ENCODE measurements around the gene FAAP100.

Gene FAAP100

DNA sequence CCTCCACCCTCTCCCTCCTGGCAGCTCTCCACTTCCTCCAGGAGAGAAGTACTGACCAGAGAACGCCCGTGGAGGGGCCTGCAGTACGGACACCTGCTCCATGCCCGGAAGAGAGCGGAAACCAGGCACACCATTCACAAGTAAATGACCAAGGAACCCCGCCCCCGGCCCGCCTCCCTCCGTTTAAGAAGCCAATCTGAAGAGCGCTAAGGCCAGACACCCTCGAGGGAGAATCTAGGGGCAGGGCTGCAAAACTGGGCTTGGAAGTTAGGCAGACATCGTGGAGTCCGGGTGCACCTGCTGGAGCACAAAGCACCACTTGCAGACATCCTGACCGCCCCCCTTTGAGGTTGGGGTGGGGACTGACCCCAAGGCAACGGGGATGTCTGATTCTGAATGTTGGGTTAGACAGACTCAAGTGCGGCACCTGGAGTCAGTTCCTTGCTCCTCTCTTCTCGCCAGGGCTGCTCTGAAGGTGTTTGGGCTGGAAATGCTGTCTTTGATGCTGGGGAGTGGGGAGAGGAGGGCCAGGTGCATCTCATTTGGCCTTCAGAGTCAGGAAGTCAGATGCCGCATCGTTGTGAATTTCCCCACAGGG, 964 bp upstream of the FAAP100 start:
- DNase-seq (ENCODE audit: low read depth) = peak; percentile 70

- no peak for DNase-seq (ENCODE audit: low read depth)
Observed at GRCh38 chr17:81551458-81552243, 502 bp downstream of the FAAP100 start.

- DNase-seq (ENCODE audit: low read depth) = no peak
Observed at GRCh38 chr17:81550830-81551457, 1.2 kb downstream of the FAAP100 start.

DNA sequence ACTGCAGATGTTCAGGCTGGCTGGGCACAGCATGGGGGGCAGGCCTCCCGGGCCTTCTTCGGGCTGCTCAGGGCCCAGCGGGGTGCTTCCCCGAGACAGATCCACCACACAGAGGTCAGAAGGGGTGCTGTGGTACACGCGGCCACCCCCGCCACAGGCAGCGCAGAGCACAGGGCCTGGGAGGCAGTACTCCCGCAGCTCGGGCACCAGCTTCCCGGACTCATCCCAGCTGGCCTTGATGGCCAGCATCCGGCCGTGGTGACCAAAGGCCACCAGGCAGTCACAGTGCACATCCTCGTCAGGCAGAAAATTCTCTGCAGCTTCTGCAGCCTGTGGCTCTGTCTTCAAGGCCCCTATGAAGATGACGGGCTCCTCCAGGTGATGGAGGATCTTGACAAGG, 1.9 kb downstream of the FAAP100 start:
- no peak for DNase-seq (ENCODE audit: low read depth)

GRCh38 chr17:81549826-81550225, 2.3 kb downstream of the FAAP100 start:
- no peak for DNase-seq (ENCODE audit: low read depth)

GRCh38 chr17:81549031-81549557, 3.1 kb downstream of the FAAP100 start:
- DNase-seq (ENCODE audit: low read depth) = no peak

DNA sequence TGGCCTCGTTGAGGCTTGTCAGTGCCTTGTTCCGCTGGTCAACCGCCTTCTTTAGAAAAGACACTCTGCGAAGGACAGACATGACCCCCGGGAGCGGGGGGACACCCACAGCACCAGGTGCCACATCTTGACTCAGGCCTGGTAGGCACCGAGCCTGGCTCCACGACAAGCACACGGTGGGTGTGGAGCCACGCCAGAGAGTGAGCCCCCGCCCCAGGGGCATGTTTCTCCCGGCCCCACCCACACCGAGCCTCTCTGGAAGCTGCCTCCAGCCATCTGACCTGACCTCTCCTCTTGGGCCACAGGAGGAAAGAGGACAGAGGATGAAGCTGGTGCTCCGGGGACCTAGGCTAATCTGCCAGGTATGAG, 4.6 kb downstream of the FAAP100 start:
- DNase-seq (ENCODE audit: low read depth) = no peak

DNA sequence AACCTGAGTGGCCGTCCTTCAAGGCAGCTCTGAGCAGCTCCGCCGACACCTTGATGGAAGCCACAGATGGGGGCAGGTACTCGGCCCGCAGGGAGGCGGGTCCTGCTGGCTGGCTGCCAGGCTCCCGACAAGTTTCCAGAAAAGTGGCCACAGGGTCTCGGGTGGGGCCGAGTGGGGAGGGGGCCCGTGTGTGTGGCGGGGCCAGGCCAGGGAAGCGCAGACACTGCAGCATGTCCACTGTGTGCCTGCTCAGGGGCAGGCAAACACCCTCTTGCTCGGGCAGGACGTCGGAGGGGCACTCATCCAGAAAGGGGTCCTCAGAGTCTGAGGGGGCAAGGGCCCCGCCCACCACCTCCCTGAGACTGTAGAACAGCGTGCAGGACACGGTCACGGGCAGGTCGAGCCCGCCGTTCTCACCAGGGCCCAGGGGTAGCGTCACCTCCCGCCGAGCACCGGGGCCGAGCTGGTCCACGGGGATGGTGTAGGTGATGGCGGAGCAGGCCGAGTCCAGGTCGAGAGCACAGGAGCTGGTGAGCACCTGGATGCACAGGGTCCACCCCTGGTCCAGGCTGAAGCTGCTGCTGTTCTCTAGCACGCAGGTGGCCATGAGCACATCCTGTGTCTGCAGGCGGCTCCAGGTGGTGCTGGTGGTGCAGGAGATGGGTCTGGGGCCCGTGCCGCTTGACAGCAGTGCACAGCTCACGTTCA, 5.1 kb downstream of the FAAP100 start:
- DNase-seq (ENCODE audit: low read depth) = no peak

- DNase-seq (ENCODE audit: low read depth) = no peak
Observed at GRCh38 chr17:81545160-81545949, 6.8 kb downstream of the FAAP100 start.

DNA sequence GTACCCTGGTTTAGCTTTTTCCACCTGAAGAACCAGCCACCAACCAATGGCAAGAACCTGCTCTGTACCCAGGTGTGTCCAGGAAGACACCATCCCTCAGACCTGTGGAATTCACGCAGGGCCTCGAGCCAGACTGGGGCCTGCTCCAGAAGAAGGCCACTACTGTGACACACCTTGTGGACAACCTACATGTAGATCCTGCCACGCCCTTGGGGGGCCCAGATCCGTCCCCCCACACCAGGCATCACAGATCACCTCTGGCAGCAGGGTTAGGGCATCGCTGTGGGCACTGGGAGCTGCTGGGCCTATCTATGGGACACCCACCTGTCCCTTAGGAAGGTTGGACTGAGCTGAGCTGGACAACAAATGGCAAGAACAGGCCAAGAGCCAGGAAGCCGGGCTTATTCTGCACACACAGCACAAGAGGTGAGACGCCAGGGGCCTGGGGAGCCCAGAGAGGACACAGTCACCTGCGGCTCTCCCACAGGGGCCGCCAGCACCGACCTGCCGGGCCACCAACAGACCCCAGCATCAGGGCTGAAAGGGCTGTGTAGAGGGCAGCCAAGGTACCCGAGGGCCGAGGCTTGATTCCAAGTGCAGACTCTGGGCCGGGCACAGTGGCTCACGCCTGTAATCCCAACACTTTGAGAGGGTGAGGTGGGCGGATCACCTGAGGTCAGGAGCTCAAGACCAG, 7.7 kb downstream of the FAAP100 start:
- DNase-seq (ENCODE audit: low read depth) = no peak

DNA sequence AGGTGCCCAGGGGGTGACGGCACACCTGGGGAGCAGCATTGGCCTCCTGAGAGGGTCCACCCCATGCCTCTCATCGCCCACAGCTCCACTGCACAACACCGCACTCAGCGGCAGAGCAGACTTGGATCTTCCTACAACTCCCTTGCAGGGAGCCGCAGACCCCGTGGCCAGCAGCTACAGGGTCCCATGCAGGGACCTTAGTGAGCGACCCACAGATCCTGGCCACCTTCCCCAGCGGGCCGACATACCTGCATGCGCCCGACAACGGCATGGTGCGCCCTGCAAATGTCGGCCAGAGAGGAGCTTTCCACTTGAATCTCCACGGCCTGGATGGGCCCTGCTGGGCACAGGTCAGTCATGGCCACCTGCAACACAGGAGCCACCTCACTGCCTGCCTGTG, 8.4 kb downstream of the FAAP100 start:
- DNase-seq (ENCODE audit: low read depth) = no peak

DNA sequence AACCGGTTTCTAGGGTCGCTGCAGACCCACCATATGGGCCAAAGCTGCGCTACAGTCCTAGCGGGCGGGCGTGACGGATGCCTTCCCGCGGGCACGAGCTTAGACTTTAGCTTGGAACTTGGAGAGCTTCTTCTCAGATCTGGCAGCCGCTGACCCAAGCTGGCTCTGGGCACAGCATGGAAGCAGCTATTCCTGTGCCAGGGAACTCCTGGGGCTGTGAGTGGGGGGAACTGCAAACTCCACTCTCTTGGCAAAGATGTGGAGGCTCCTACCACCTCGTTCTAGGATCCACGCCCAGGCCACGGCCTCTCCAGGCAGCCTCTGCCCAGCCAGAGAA, 8.8 kb downstream of the FAAP100 start:
- DNase-seq (ENCODE audit: low read depth) = no peak

DNA sequence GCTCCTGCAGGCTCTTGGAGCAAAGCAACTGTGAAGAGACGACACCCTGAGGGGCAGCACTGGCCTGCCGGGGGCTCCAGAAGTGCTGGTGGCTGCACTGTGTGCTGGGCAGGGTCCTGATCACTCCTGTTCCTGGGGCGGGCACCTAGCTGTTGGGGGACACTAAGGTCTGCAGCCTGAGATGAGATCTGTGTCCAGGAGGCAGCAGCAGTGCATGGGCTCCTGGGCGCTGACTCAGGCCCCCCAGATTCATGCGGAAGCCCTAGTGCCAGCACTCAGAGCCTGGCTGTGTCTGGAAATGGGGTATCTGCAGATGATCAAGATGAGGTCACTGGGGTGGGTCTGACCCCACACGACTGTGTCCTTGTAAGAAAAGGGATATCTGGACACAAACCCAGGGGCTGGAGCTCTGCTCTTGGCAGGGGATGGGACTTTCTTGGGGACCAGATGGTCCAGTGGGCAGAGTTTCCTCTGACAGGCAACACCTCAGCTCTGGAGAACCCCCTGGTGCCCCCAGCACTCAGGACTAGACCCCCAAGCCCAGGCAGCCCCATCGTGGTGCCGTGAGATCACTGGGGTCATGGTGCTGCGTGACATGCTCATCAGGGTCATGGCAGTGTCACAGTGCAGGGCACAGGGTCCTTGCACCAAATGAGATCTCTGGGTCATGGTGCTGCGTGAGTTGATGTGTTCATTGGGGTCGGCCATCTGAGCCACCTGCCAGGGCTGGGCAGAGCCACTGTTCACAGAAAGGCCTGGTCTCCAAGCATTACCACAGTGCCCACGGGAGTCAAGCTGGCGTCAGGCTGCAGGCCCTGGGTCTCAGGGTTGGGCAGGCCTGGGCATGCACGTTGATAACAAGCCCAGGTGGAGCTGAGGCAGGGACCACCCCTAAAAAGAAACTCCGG, 9.5 kb downstream of the FAAP100 start:
- DNase-seq (ENCODE audit: low read depth) = no peak

DNA sequence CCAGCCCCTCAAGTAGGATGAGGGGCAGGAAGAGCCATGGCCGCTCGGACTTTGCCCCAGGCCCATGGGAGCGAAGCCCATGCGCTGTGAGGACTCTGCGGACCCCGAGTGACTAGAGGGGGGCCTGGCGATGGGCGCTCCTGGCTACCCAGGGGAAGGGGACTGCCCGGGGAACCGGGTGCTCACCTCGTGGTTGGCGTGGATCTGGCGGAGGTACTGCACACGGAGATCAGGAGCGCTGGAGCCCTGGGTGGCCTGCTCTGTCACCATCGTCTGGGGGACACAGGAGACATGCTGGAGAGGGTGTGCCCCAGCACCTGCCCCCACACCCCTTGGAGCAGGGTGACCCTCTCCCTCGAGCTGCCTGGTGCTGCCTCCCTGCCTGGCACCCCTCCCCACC, 11.0 kb downstream of the FAAP100 start:
- DNase-seq (ENCODE audit: low read depth) = no peak

- no peak for DNase-seq (ENCODE audit: low read depth)
Observed at GRCh38 chr17:81540676-81541027, 11.5 kb downstream of the FAAP100 start.

- DNase-seq (ENCODE audit: low read depth) = no peak
Observed at GRCh38 chr17:81539961-81540675, 12.0 kb downstream of the FAAP100 start.

- no peak for DNase-seq (ENCODE audit: low read depth)
Observed at GRCh38 chr17:81539571-81539900, 12.6 kb downstream of the FAAP100 start.

GRCh38 chr17:81538651-81539570, 13.2 kb downstream of the FAAP100 start:
- DNase-seq (ENCODE audit: low read depth) = no peak

Measured in stimulated activated CD8-positive, alpha-beta memory T cell treated with anti-CD3 and anti-CD28 coated beads, Interleukin-4, amount 100 ng/mL, for 24 hours (primary cell).